SK-N-SH treated with all-trans-retinoic acid at 6 μM for 48 hours (cell line): Measurements from ENCODE around the gene OR2A5.

Experiments
- ATAC-seq: fragments of 200-7000 bp; cut with Tn5 transposase; 3 replicates; pipeline ENCODE4 v1.9.1; 2020; ENCODE audit warnings: mild to moderate bottlenecking, moderate library complexity
- BACH2 ChIP-seq: fragments of 250-450 bp; sonication (Bioruptor Pico); IDR thresholded peaks from 2 replicates; pipeline ENCODE4 v1.9.0; 2021; ENCODE audit warnings: mild to moderate bottlenecking, borderline replicate concordance
- CSDC2 ChIP-seq: fragments of 250-450 bp; sonication (Bioruptor Pico); IDR thresholded peaks from 2 replicates; pipeline ENCODE4 v1.5.0; 2020; ENCODE audit warnings: mild to moderate bottlenecking, moderate library complexity
- ESRRG ChIP-seq: fragments of 250-450 bp; sonication (Bioruptor Pico); IDR thresholded peaks from 2 replicates; pipeline ENCODE4 v1.6.1; 2021; ENCODE audit warnings: mild to moderate bottlenecking
- GLIS3 ChIP-seq: fragments of 250-450 bp; sonication (Bioruptor Pico); IDR thresholded peaks from 2 replicates; pipeline ENCODE4 v1.5.0; 2020; ENCODE audit warnings: mild to moderate bottlenecking, moderate library complexity
- ISL1 ChIP-seq: fragments of 250-450 bp; sonication (Bioruptor Pico); IDR thresholded peaks from 2 replicates; pipeline ENCODE4 v2.1.2; 2022; ENCODE audit warnings: mild to moderate bottlenecking, moderate library complexity
- OSR1 ChIP-seq: fragments of 250-450 bp; sonication (Bioruptor Pico); IDR thresholded peaks from 2 replicates; pipeline ENCODE4 v1.8.0; 2022; ENCODE audit warnings: moderate library complexity, mild to moderate bottlenecking, inconsistent platforms
- PPARA ChIP-seq: fragments of 250-450 bp; sonication (Bioruptor Pico); IDR thresholded peaks from 2 replicates; pipeline ENCODE4 v1.5.0; 2020; ENCODE audit warnings: mild to moderate bottlenecking, borderline replicate concordance
- RARB ChIP-seq: fragments of 250-450 bp; sonication (Bioruptor Pico); IDR thresholded peaks from 2 replicates; pipeline ENCODE4 v1.8.0; 2021; ENCODE audit warnings: mild to moderate bottlenecking, moderate library complexity
- SNAI2 ChIP-seq: fragments of 250-450 bp; sonication (Bioruptor Pico); IDR thresholded peaks from 2 replicates; pipeline ENCODE4 v1.5.0; 2020; ENCODE audit warnings: mild to moderate bottlenecking, moderate library complexity
- TCF4 ChIP-seq: fragments of 250-450 bp; sonication (Bioruptor Pico); IDR thresholded peaks from 2 replicates; pipeline ENCODE4 v1.8.0; 2021; ENCODE audit warnings: mild to moderate bottlenecking, moderate library complexity, borderline replicate concordance
- TOX ChIP-seq: fragments of 250-450 bp; sonication (Bioruptor Pico); IDR thresholded peaks from 2 replicates; pipeline ENCODE4 v1.8.0; 2021; ENCODE audit warnings: mild to moderate bottlenecking, moderate library complexity, borderline replicate concordance
- ZC3H10 ChIP-seq: fragments of 250-450 bp; sonication (Bioruptor Pico); IDR thresholded peaks from 2 replicates; pipeline ENCODE4 v1.5.1; 2021; ENCODE audit warnings: mild to moderate bottlenecking, moderate library complexity
- ZFP3 ChIP-seq: fragments of 250-450 bp; sonication (Bioruptor Pico); IDR thresholded peaks from 2 replicates; pipeline ENCODE4 v1.5.0; 2020; ENCODE audit warnings: mild to moderate bottlenecking, moderate library complexity
- ZFP30 ChIP-seq: fragments of 450-650 bp; formaldehyde crosslinking; IDR thresholded peaks from 2 replicates; pipeline ENCODE4 v1.5.0; 2022; ENCODE audit warnings: mild to moderate bottlenecking, moderate library complexity
- ZNF565 ChIP-seq: fragments of 450-650 bp; formaldehyde crosslinking; conservative IDR thresholded peaks from 2 replicates; pipeline ENCODE4 v1.5.0; 2020; ENCODE audit warnings: low read depth, mild to moderate bottlenecking, moderate library complexity
- ZNF70 ChIP-seq: fragments of 450-650 bp; formaldehyde crosslinking; IDR thresholded peaks from 2 replicates; pipeline ENCODE4 v1.5.0; 2020; ENCODE audit warnings: mild to moderate bottlenecking, moderate library complexity
- ZNF8 ChIP-seq: fragments of 450-650 bp; formaldehyde crosslinking; IDR thresholded peaks from 2 replicates; pipeline ENCODE4 v1.5.0; 2020; ENCODE audit warnings: mild to moderate bottlenecking, moderate library complexity
- TF ChIP-seq, protein P1 (sequence below): fragments of 250-450 bp; sonication (Bioruptor Pico); IDR thresholded peaks from 2 replicates; pipeline ENCODE4 v1.5.0; 2020; ENCODE audit warnings: mild to moderate bottlenecking, moderate library complexity
- TF ChIP-seq, protein P2 (sequence below): fragments of 250-450 bp; sonication (Bioruptor Pico); IDR thresholded peaks from 2 replicates; pipeline ENCODE4 v1.5.1; 2020; ENCODE audit warnings: low read depth, mild to moderate bottlenecking, moderate library complexity
- TF ChIP-seq, protein P3 (sequence below): fragments of 250-450 bp; sonication (Bioruptor Pico); IDR thresholded peaks from 2 replicates; pipeline ENCODE4 v1.5.1; 2021; ENCODE audit warnings: mild to moderate bottlenecking, moderate library complexity
- TF ChIP-seq, protein P4 (sequence below): fragments of 250-450 bp; sonication (Bioruptor Pico); IDR thresholded peaks from 2 replicates; pipeline ENCODE4 v1.8.0; 2020; ENCODE audit warnings: mild to moderate bottlenecking, moderate library complexity, borderline replicate concordance
- TF ChIP-seq, protein P5 (sequence below): fragments of 250-450 bp; sonication (Bioruptor Pico); IDR thresholded peaks from 2 replicates; pipeline ENCODE4 v1.8.0; 2021; ENCODE audit warnings: low read depth, mild to moderate bottlenecking, moderate library complexity, borderline replicate concordance

The OR2A5 gene

DNA sequence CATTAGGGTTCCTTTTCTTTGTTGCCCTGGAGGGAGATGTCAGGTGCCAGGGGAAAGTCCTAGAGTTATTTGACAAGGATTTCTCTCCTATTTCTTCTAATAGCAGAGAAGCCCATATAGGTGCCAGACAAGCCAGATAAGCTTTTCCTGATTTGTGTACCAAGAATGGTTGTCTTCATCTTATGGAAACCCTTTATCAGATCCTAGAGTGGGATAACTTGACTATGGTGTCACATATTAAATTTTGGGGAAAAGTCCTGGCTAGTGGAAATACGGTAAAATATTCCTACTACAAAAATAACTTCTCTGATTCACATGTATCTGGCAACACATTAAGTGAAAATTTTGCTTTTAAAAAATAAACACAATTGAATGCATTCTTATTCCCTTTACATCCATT lies 38.5 kb downstream of the OR2A5 start (continued):
- no peak for TF ChIP-seq CSDC2 (CRISPR knock-in tag)

DNA sequence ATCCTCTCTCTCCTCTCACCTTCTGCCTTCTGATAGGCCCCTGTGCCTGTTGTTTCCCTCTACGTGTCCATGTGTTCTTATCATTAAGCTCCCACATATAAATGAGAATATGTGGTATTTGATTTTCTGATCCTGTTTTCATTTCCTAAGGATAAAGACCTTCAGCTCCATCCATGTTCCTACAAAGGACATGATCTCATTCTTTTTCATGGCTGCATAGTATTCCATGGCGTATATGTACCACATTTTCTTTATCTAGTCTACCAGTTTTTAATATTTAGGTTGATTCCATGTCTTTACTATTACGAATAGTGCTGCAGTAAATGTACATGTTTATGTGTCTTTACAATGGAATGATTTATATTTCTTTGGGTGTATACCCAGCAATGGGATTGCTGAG lies 41.9 kb downstream of the OR2A5 start:
- ATAC-seq: no peak
- TF ChIP-seq ZNF70 (no peak), TCF4 (CRISPR knock-in tag) (no peak), SNAI2 (CRISPR knock-in tag) (no peak), ISL1 (CRISPR knock-in tag) (no peak), ZNF8 (CRISPR knock-in tag) (peak; percentile 95), ZFP3 (CRISPR knock-in tag) (no peak), GLIS3 (CRISPR knock-in tag) (no peak)
- TF ChIP-seq, protein P1, sequence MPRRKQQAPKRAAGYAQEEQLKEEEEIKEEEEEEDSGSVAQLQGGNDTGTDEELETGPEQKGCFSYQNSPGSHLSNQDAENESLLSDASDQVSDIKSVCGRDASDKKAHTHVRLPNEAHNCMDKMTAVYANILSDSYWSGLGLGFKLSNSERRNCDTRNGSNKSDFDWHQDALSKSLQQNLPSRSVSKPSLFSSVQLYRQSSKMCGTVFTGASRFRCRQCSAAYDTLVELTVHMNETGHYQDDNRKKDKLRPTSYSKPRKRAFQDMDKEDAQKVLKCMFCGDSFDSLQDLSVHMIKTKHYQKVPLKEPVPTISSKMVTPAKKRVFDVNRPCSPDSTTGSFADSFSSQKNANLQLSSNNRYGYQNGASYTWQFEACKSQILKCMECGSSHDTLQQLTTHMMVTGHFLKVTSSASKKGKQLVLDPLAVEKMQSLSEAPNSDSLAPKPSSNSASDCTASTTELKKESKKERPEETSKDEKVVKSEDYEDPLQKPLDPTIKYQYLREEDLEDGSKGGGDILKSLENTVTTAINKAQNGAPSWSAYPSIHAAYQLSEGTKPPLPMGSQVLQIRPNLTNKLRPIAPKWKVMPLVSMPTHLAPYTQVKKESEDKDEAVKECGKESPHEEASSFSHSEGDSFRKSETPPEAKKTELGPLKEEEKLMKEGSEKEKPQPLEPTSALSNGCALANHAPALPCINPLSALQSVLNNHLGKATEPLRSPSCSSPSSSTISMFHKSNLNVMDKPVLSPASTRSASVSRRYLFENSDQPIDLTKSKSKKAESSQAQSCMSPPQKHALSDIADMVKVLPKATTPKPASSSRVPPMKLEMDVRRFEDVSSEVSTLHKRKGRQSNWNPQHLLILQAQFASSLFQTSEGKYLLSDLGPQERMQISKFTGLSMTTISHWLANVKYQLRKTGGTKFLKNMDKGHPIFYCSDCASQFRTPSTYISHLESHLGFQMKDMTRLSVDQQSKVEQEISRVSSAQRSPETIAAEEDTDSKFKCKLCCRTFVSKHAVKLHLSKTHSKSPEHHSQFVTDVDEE: no peak
- TF ChIP-seq, all 23 proteins: peak for 1

DNA sequence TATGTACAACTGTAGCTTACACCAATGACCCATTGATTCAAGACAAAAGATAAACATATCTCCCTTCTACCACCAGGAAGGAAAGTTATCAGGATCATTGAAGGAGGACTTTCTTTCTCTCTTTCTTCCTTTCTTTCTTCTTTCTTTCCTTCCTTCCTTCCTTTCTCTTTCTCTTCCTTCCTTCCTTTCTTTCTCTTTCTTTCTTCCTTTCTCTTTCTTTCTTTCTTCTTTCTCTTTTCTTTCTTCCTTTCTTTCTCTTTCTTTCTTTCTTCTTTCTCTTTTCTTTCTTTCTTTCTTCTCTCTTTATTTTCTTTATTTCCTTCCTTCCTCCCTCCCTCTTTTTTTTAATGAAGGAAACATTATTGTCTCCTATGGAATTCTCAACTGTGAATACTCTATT lies 50.0 kb downstream of the OR2A5 start:
- TF ChIP-seq ISL1 (CRISPR knock-in tag) (no peak), SNAI2 (CRISPR knock-in tag) (no peak), ZFP3 (CRISPR knock-in tag) (no peak), ESRRG (CRISPR knock-in tag) (no peak), OSR1 (CRISPR knock-in tag) (no peak), BACH2 (CRISPR knock-in tag) (no peak), TOX (CRISPR knock-in tag) (no peak), ZC3H10 (CRISPR knock-in tag) (no peak), ZFP30 (CRISPR knock-in tag) (no peak), RARB (CRISPR knock-in tag) (no peak), ZNF565 (CRISPR knock-in tag) (no peak), ZNF70 (no peak), PPARA (no peak)
- TF ChIP-seq, protein P2, sequence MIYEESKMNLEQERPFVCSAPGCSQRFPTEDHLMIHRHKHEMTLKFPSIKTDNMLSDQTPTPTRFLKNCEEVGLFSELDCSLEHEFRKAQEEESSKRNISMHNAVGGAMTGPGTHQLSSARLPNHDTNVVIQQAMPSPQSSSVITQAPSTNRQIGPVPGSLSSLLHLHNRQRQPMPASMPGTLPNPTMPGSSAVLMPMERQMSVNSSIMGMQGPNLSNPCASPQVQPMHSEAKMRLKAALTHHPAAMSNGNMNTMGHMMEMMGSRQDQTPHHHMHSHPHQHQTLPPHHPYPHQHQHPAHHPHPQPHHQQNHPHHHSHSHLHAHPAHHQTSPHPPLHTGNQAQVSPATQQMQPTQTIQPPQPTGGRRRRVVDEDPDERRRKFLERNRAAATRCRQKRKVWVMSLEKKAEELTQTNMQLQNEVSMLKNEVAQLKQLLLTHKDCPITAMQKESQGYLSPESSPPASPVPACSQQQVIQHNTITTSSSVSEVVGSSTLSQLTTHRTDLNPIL (CRISPR knock-in tag): no peak
- TF ChIP-seq, protein P3, sequence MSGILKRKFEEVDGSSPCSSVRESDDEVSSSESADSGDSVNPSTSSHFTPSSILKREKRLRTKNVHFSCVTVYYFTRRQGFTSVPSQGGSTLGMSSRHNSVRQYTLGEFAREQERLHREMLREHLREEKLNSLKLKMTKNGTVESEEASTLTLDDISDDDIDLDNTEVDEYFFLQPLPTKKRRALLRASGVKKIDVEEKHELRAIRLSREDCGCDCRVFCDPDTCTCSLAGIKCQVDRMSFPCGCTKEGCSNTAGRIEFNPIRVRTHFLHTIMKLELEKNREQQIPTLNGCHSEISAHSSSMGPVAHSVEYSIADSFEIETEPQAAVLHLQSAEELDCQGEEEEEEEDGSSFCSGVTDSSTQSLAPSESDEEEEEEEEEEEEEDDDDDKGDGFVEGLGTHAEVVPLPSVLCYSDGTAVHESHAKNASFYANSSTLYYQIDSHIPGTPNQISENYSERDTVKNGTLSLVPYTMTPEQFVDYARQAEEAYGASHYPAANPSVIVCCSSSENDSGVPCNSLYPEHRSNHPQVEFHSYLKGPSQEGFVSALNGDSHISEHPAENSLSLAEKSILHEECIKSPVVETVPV (CRISPR knock-in tag): no peak
- TF ChIP-seq, protein P4, sequence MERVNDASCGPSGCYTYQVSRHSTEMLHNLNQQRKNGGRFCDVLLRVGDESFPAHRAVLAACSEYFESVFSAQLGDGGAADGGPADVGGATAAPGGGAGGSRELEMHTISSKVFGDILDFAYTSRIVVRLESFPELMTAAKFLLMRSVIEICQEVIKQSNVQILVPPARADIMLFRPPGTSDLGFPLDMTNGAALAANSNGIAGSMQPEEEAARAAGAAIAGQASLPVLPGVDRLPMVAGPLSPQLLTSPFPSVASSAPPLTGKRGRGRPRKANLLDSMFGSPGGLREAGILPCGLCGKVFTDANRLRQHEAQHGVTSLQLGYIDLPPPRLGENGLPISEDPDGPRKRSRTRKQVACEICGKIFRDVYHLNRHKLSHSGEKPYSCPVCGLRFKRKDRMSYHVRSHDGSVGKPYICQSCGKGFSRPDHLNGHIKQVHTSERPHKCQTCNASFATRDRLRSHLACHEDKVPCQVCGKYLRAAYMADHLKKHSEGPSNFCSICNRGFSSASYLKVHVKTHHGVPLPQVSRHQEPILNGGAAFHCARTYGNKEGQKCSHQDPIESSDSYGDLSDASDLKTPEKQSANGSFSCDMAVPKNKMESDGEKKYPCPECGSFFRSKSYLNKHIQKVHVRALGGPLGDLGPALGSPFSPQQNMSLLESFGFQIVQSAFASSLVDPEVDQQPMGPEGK (CRISPR knock-in tag): no peak
- TF ChIP-seq, protein P1: no peak
- TF ChIP-seq, protein P5, sequence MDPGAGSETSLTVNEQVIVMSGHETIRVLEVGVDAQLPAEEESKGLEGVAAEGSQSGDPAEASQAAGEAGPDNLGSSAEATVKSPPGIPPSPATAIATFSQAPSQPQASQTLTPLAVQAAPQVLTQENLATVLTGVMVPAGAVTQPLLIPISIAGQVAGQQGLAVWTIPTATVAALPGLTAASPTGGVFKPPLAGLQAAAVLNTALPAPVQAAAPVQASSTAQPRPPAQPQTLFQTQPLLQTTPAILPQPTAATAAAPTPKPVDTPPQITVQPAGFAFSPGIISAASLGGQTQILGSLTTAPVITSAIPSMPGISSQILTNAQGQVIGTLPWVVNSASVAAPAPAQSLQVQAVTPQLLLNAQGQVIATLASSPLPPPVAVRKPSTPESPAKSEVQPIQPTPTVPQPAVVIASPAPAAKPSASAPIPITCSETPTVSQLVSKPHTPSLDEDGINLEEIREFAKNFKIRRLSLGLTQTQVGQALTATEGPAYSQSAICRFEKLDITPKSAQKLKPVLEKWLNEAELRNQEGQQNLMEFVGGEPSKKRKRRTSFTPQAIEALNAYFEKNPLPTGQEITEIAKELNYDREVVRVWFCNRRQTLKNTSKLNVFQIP (CRISPR knock-in tag): no peak
- TF ChIP-seq, all 23 proteins: peak for 0
- no peak for ATAC-seq
